Left ventricle myocardium inferior (tissue), 1 donor: ENCODE data around the gene MYDGF. TPM values are rescaled to one million over a fixed set of nuclear protein-coding genes. Genes with fewer than 3 reads are reported as not detected.
A peak's percentile ranks its signal among the peaks of the same experiment; 100 is the strongest.

ENCODE experiments used
- DNase-seq: peaks from one replicate; pipeline ENCODE4 v3.0.0-alpha.2; 2020
- H3K27ac ChIP-seq: fragments of 200-600 bp; replicated peaks from 2 replicates; pipeline ENCODE4 v1.8.0; 2021
- H3K27me3 ChIP-seq: fragments of 200-600 bp; 2 replicates; pipeline ENCODE4 v1.8.0; 2021; ENCODE audit warnings: low read depth
- H3K36me3 ChIP-seq: fragments of 200-600 bp; 2 replicates; pipeline ENCODE4 v1.8.0; 2021
- H3K4me1 ChIP-seq: fragments of 200-600 bp; 2 replicates; pipeline ENCODE4 v1.8.0; 2021
- H3K4me3 ChIP-seq: fragments of 200-600 bp; 2 replicates; pipeline ENCODE4 v1.8.0; 2021; ENCODE audit warnings: mild to moderate bottlenecking, moderate library complexity
- H3K9me3 ChIP-seq: fragments of 200-600 bp; replicated peaks from 2 replicates; pipeline ENCODE4 v1.8.0; 2021
- CTCF ChIP-seq: fragments of 200-600 bp; IDR thresholded peaks from 2 replicates; pipeline ENCODE4 v1.8.0; 2021; ENCODE audit warnings: antibody characterized with exemption, mild to moderate bottlenecking, borderline replicate concordance
- intact Hi-C: fragments of 100-400 bp; cut with micrococcal nuclease; formaldehyde crosslinking; loops from one replicate; pipeline ENCODE4 v1.11.0; 2022
- total RNA-seq: library from RNA; stranded (reverse); fragmentation: NEBNext Ultra II Directional; extraction: Animal tissue kit (Norgen Biotek cat#: 25700); gene quantifications from one replicate; pipeline ENCODE4 v1.2.1, GENCODE V29; 2021
- donor health status: DM: no; HTN: yes; CAD: no; lungs with severe emphysema.

The MYDGF gene
- total RNA-seq, 1 donor from 2014 or later: 26.3 TPM

GRCh38 chr19:4692251-4693077, 22.3 kb upstream of the MYDGF start:
- peaks cover 39% of the 10 kb centered on the region for H3K4me1 ChIP-seq
- DNase-seq: no peak
- H3K27ac ChIP-seq: no peak overlapping the region

GRCh38 chr19:4691373-4691772, 21.2 kb upstream of the MYDGF start:
- no peak for TF ChIP-seq CTCF
- Histone ChIP-seq H3K27me3 (no peaks in the 10 kb centered on the region), H3K27ac (no peak overlapping the region), H3K4me1 (peaks cover 45% of the 10 kb centered on the region), H3K36me3 (peaks cover 99% of the 10 kb centered on the region), H3K4me3 (no peak overlapping the region), H3K9me3 (no peaks in the 10 kb centered on the region)
- intact Hi-C loops: no loop called here
- DNase-seq: peak; percentile 50

More at GRCh38 chr19:4692251-4693077, 22.3 kb upstream of the MYDGF start:
- Histone ChIP-seq H3K27me3 (no peaks in the 10 kb centered on the region), H3K36me3 (peaks cover 98% of the 10 kb centered on the region), H3K9me3 (no peaks in the 10 kb centered on the region), H3K4me3 (no peak overlapping the region)
- TF ChIP-seq CTCF: no peak
- intact Hi-C loops: no loop called here

GRCh38 chr19:4690361-4690760, 20.2 kb upstream of the MYDGF start:
- Histone ChIP-seq H3K27me3 (no peaks in the 10 kb centered on the region), H3K4me1 (peaks cover 35% of the 10 kb centered on the region), H3K9me3 (no peaks in the 10 kb centered on the region), H3K27ac (no peak overlapping the region), H3K36me3 (peaks cover 100% of the 10 kb centered on the region), H3K4me3 (no peak overlapping the region)
- no peak for TF ChIP-seq CTCF
- DNase-seq: no peak
- intact Hi-C loops: no loop called here

- Histone ChIP-seq H3K4me3 (no peak overlapping the region), H3K36me3 (peaks cover 100% of the 10 kb centered on the region), H3K27ac (no peak overlapping the region), H3K9me3 (no peaks in the 10 kb centered on the region), H3K4me1 (peaks cover 25% of the 10 kb centered on the region), H3K27me3 (no peaks in the 10 kb centered on the region)
- no peak for TF ChIP-seq CTCF
- intact Hi-C loops: no loop called here
- DNase-seq: no peak
Observed at GRCh38 chr19:4689403-4689802, 19.3 kb upstream of the MYDGF start.

GRCh38 chr19:4688587-4688986, 18.4 kb upstream of the MYDGF start:
- no peak for DNase-seq
- H3K4me1 ChIP-seq: peaks cover 17% of the 10 kb centered on the region
- peaks cover 100% of the 10 kb centered on the region for H3K36me3 ChIP-seq
- intact Hi-C loops: no loop called here
- H3K27ac ChIP-seq: no peak overlapping the region
- no peak for TF ChIP-seq CTCF
- H3K4me3 ChIP-seq: no peak overlapping the region
- no peaks in the 10 kb centered on the region for H3K9me3 ChIP-seq
- no peaks in the 10 kb centered on the region for H3K27me3 ChIP-seq
